MCF 10A (cell line): ENCODE data around the gene HERC2. TPM values are rescaled to one million over a fixed set of nuclear protein-coding genes. Genes with fewer than 3 reads are reported as not detected.

ENCODE experiments used
- BruUV-seq: library from RNA; stranded (reverse); fragments of 400-500 nt; replicated peaks from 2 replicates; lab custom pipeline; 2021; lab: Mats Ljungman, UMichigan
- CTCF ChIA-PET: fragments of 300-600 bp; sonication (Branson Sonifier 250); formaldehyde crosslinking; extraction: SDS; loops from one replicate; lab custom pipeline; 2021; ENCODE audit warnings: antibody characterized with exemption, inconsistent platforms; lab: Yijun Ruan, JAX
- POLR2A ChIA-PET: fragments of 300-600, 350-650 bp; sonication (Branson Sonifier 250); formaldehyde crosslinking; extraction: SDS; loops from one replicate; lab custom pipeline; 2020; ENCODE audit warnings: antibody characterized with exemption, inconsistent platforms; lab: Yijun Ruan, JAX
- DNase-seq: peaks from one replicate; pipeline ENCODE4 v3.0.0-alpha.2; 2018; ENCODE audit not compliant: unreplicated experiment
- H3K27ac Mint-ChIP-seq: one replicate; pipeline ENCODE4 v1.8.0; 2022; ENCODE audit warnings: mild to moderate bottlenecking, low read depth, mixed read lengths; ENCODE audit not compliant: unreplicated experiment
- H3K27me3 Mint-ChIP-seq: one replicate; pipeline ENCODE4 v1.8.0; 2022; ENCODE audit warnings: mixed read lengths; ENCODE audit not compliant: insufficient read depth, unreplicated experiment
- H3K36me3 Mint-ChIP-seq: one replicate; pipeline ENCODE4 v1.8.0; 2022; ENCODE audit warnings: mild to moderate bottlenecking, moderate library complexity, mixed read lengths; ENCODE audit not compliant: insufficient read depth, unreplicated experiment
- H3K4me1 Mint-ChIP-seq: one replicate; pipeline ENCODE4 v1.8.0; 2022; ENCODE audit warnings: mixed read lengths; ENCODE audit not compliant: insufficient read depth, unreplicated experiment
- H3K4me3 Mint-ChIP-seq: one replicate; pipeline ENCODE4 v1.8.0; 2022; ENCODE audit warnings: mild to moderate bottlenecking, moderate library complexity, mixed read lengths; ENCODE audit not compliant: unreplicated experiment
- H3K9me3 Mint-ChIP-seq: one replicate; pipeline ENCODE4 v1.8.0; 2022; ENCODE audit warnings: mixed read lengths; ENCODE audit not compliant: unreplicated experiment
- CTCF ChIP-seq: fragments of 200-600 bp; IDR thresholded peaks from one replicate; pipeline ENCODE4 v1.8.0; 2022; ENCODE audit warnings: antibody characterized with exemption, mild to moderate bottlenecking; ENCODE audit not compliant: unreplicated experiment
- intact Hi-C: fragments of 100-400 bp; cut with micrococcal nuclease; formaldehyde crosslinking; loops from 2 replicates; pipeline ENCODE4 v1.14.1; 2022
- total RNA-seq: library from RNA; stranded (reverse); gene quantifications from 2 replicates; pipeline ENCODE4 v1.2.3, GENCODE V29; 2022

HERC2 gene
- total RNA-seq, 1 experiment from 2014 or later = 65.2 TPM

GRCh38 chr15:28185148-28185895 lies 136.7 kb downstream of the HERC2 start:
- POLR2A ChIA-PET = no interaction called here
- TF ChIP-seq CTCF = no peak
- no peaks in the 10 kb centered on the region for H3K4me1 Mint-ChIP-seq
- CTCF ChIA-PET = no interaction called here
- DNase-seq = no peak
- no peak overlapping the region for H3K4me3 Mint-ChIP-seq
- no peaks in the 10 kb centered on the region for H3K27me3 Mint-ChIP-seq
- H3K9me3 Mint-ChIP-seq = no peaks in the 10 kb centered on the region
- H3K27ac Mint-ChIP-seq = no peak overlapping the region
- H3K36me3 Mint-ChIP-seq = peaks cover 69% of the 10 kb centered on the region
- BruUV-seq = no TSS peak
- intact Hi-C loops = no loop called here

- no peaks in the 10 kb centered on the region for H3K27me3 Mint-ChIP-seq
- H3K4me3 Mint-ChIP-seq = no peak overlapping the region
- no peaks in the 10 kb centered on the region for H3K9me3 Mint-ChIP-seq
- DNase-seq = no peak
- no peak for TF ChIP-seq CTCF
- H3K4me1 Mint-ChIP-seq = no peaks in the 10 kb centered on the region
- no TSS peak for BruUV-seq
- CTCF ChIA-PET = interaction anchor here (1.0 kb wide), 1 partner anchor 26 kb away, joined by 3 read pairs; no protein-coding TSS in a partner anchor
- peaks cover 67% of the 10 kb centered on the region for H3K36me3 Mint-ChIP-seq
- POLR2A ChIA-PET = interaction anchor here (0.6 kb wide), 2 partner anchors 75 to 1168 kb away, joined by 3 to 4 read pairs; no protein-coding TSS in a partner anchor
- intact Hi-C loops = no loop called here
- H3K27ac Mint-ChIP-seq = no peak overlapping the region
These were observed 137.8 kb downstream of the HERC2 start for GRCh38 chr15:28184166-28184565.

GRCh38 chr15:28182731-28183130 lies 139.2 kb downstream of the HERC2 start:
- no peaks in the 10 kb centered on the region for H3K27me3 Mint-ChIP-seq
- no peaks in the 10 kb centered on the region for H3K4me1 Mint-ChIP-seq
- peaks cover 69% of the 10 kb centered on the region for H3K36me3 Mint-ChIP-seq
- no peak for TF ChIP-seq CTCF
- intact Hi-C loops = no loop called here
- POLR2A ChIA-PET = no interaction called here
- DNase-seq = no peak
- H3K27ac Mint-ChIP-seq = no peak overlapping the region
- H3K4me3 Mint-ChIP-seq = no peak overlapping the region
- no TSS peak for BruUV-seq
- H3K9me3 Mint-ChIP-seq = no peaks in the 10 kb centered on the region
- CTCF ChIA-PET = no interaction called here

GRCh38 chr15:28182216-28182615 lies 139.8 kb downstream of the HERC2 start:
- Mint-ChIP-seq H3K36me3 (peaks cover 68% of the 10 kb centered on the region), H3K9me3 (no peaks in the 10 kb centered on the region), H3K27me3 (no peaks in the 10 kb centered on the region), H3K4me1 (no peaks in the 10 kb centered on the region), H3K4me3 (no peak overlapping the region), H3K27ac (no peak overlapping the region)
- no peak for DNase-seq
- intact Hi-C loops = no loop called here
- POLR2A ChIA-PET = no interaction called here
- no TSS peak for BruUV-seq
- TF ChIP-seq CTCF = no peak
- CTCF ChIA-PET = no interaction called here
